Measurements from ENCODE around the gene PBX1.

DNA sequence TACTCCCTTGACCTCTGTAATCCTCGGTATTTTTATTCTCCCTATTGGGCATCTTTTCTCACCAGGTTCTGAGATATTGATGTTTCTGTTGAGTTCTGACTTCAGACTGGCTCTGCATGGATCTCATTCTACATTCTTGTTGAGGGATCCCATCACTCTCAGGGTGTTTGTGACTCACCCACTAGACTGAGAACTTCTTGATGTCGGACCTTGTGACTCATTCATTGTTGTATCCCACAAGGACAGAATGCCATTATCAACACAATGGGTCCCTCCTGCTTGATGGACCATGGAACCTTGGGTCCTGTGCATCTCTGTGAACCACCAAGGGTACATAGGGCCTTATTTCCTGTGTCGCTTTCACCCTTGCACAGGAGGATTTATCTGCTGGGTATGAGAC, 174.1 kb downstream of the PBX1 start:
- TF ChIP-seq CTCF (IDR thresholded peaks at IDR 0.05; ENCODE audit: borderline replicate concordance, extremely low read depth, low read length, poor library complexity, severe bottlenecking) = no peak
- no peak for TF ChIP-seq EZH2 (IDR thresholded peaks at IDR 0.05; ENCODE audit: borderline replicate concordance, low read depth, low read length, severe bottlenecking)

All from DND-41 (cell line).